Neural cell (in vitro differentiated cells): ENCODE data around the gene GSTO2. TPM values are rescaled to one million over a fixed set of nuclear protein-coding genes. Genes with fewer than 3 reads are reported as not detected.

Experiments
- H2AFZ ChIP-seq: fragments of 200-600, 300-800 bp; sonication (generic), shearing (Covaris generic); 2 replicates; pipeline ENCODE4 v1.6.0; 2014; ENCODE audit warnings: low read depth, mild to moderate bottlenecking, antibody characterized with exemption, low read length, moderate library complexity
- H3F3A ChIP-seq: fragments of 200-600 bp; shearing (Covaris generic); 2 replicates; pipeline ENCODE4 v1.6.1; 2016; ENCODE audit warnings: mild to moderate bottlenecking, moderate library complexity, mixed read lengths, antibody characterized with exemption, low read length; ENCODE audit not compliant: insufficient read depth, poor library complexity, severe bottlenecking
- H3K27ac ChIP-seq: fragments of 200-600, 300-800 bp; sonication (generic), shearing (Covaris generic); 2 replicates; pipeline ENCODE4 v1.5.1; 2014; ENCODE audit warnings: mild to moderate bottlenecking, low read length, moderate library complexity
- H3K27me3 ChIP-seq: fragments of 300-800, 200-600 bp; sonication (generic), shearing (Covaris generic); 2 replicates; pipeline ENCODE4 v1.6.0; 2014; ENCODE audit warnings: mild to moderate bottlenecking, low read depth, low read length, moderate library complexity; ENCODE audit not compliant: insufficient read depth
- H3K36me3 ChIP-seq: fragments of 300-800, 200-600 bp; sonication (generic), shearing (Covaris generic); 2 replicates; pipeline ENCODE4 v1.5.1; 2014; ENCODE audit warnings: mild to moderate bottlenecking, antibody characterized with exemption, low read length, moderate library complexity; ENCODE audit not compliant: insufficient read depth
- H3K4me2 ChIP-seq: fragments of 300-800, 200-600 bp; sonication (generic), shearing (Covaris generic); 2 replicates; pipeline ENCODE4 v1.6.0; 2014; ENCODE audit warnings: mild to moderate bottlenecking, low read length
- H3K4me3 ChIP-seq: fragments of 300-800, 200-600 bp; sonication (generic), shearing (Covaris generic); 2 replicates; pipeline ENCODE4 v1.5.1; 2014; ENCODE audit warnings: mild to moderate bottlenecking, low read length, moderate library complexity
- H3K79me2 ChIP-seq: fragments of 200-600 bp; shearing (Covaris generic); replicated peaks from 2 replicates; pipeline ENCODE4 v1.6.0; 2014; ENCODE audit warnings: mild to moderate bottlenecking, low read length, moderate library complexity; ENCODE audit not compliant: insufficient read depth
- H3K9ac ChIP-seq: fragments of 300-800, 200-600 bp; sonication (generic), shearing (Covaris generic); 2 replicates; pipeline ENCODE4 v1.6.1; 2016; ENCODE audit warnings: mild to moderate bottlenecking, low read length, mixed read lengths
- H3K9me2 ChIP-seq: fragments of 200-600 bp; shearing (Covaris generic); 2 replicates; pipeline ENCODE4 v1.6.1; 2016; ENCODE audit warnings: mild to moderate bottlenecking, low read length, mixed read lengths; ENCODE audit not compliant: insufficient read depth
- H3K9me3 ChIP-seq: fragments of 200-600, 300-800 bp; sonication (generic), shearing (Covaris generic); 2 replicates; pipeline ENCODE4 v1.6.1; 2016; ENCODE audit warnings: mild to moderate bottlenecking, mixed run types, low read length, moderate library complexity, mixed read lengths
- H4K20me1 ChIP-seq: fragments of 200-600 bp; shearing (Covaris generic); 2 replicates; pipeline ENCODE4 v1.6.1; 2016; ENCODE audit warnings: mild to moderate bottlenecking, mixed run types; ENCODE audit not compliant: insufficient read depth
- EP300 ChIP-seq: fragments of 450-650 bp; conservative IDR thresholded peaks from 2 replicates; pipeline ENCODE4 v1.6.1; 2014; ENCODE audit warnings: antibody characterized with exemption, mild to moderate bottlenecking, moderate library complexity; ENCODE audit not compliant: poor library complexity, severe bottlenecking
- EZH2 ChIP-seq: fragments of 200-600, 300-800 bp; shearing (Covaris generic), sonication (generic); IDR thresholded peaks from 2 replicates; pipeline ENCODE4 v1.6.1; 2014; ENCODE audit warnings: antibody characterized with exemption, low read length, borderline replicate concordance, mild to moderate bottlenecking; ENCODE audit not compliant: insufficient read depth, poor library complexity, severe bottlenecking
- MXI1 ChIP-seq: fragments of 450-650 bp; conservative IDR thresholded peaks from 2 replicates; pipeline ENCODE4 v1.6.1; 2014; ENCODE audit warnings: antibody characterized with exemption, mild to moderate bottlenecking; ENCODE audit not compliant: poor library complexity, severe bottlenecking
- POLR2AphosphoS5 ChIP-seq: IDR thresholded peaks from 2 replicates; pipeline ENCODE4 v1.6.1; 2012
- RAD21 ChIP-seq: fragments of 450-650 bp; conservative IDR thresholded peaks from 2 replicates; pipeline ENCODE4 v1.6.1; 2014; ENCODE audit warnings: antibody characterized with exemption, mild to moderate bottlenecking, moderate library complexity
- SMC3 ChIP-seq: fragments of 450-650 bp; conservative IDR thresholded peaks from 2 replicates; pipeline ENCODE4 v1.6.1; 2014; ENCODE audit warnings: antibody characterized with exemption, mild to moderate bottlenecking, moderate library complexity; ENCODE audit not compliant: poor library complexity
- TAF1 ChIP-seq: IDR thresholded peaks from 2 replicates; pipeline ENCODE4 v1.6.1; 2012; ENCODE audit warnings: low read depth
- polyA plus RNA-seq: library from polyadenylated mRNA; depleted of rRNA; stranded (reverse); fragments of >200 nt; gene quantifications from 2 replicates; pipeline ENCODE4 v1.2.3, GENCODE V29; 2014
- TF ChIP-seq, protein P1 (sequence below): fragments of 450-650 bp; IDR thresholded peaks from 2 replicates; pipeline ENCODE4 v1.5.1; 2014; ENCODE audit warnings: antibody characterized with exemption, mild to moderate bottlenecking, moderate library complexity; ENCODE audit not compliant: poor library complexity, severe bottlenecking
- TF ChIP-seq, protein P2 (sequence below): IDR thresholded peaks from 2 replicates; pipeline ENCODE4 v1.6.1; 2012; ENCODE audit warnings: borderline replicate concordance

GSTO2 gene
- polyA plus RNA-seq, 1 donor from 2014 or later = 0.53 TPM

DNA sequence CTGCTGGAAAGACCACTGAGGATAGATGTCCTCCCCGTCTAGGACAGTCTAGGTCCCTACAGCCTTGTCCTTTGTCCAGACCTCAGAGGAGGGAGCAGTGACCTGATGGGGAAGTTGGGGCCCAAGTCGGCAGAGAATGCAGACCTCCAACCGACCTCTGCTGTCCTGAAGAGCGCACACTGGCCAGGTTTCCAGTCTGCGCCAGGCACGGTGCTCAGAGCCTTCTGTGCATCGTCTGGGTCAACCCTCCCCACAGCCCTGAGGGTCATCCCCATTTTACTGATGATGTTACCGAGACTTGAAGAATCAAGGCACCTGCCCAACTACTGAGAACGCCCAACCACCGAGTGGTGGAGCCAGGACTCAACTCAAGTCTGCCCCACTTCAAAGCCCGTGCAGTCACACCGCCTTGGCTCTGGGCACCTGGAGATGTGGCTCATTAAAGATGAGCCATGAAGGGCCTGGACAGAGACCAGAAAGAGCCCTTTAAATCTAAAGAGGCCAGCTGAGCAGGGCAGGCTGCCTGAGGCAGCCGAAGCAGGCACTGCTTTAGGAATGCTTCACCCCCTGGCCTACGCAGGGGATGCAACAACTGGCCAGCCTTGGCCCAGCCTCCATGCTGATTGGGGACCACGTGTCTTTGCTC, 64.9 kb downstream of the GSTO2 start:
- no peak overlapping the region for H3K4me3 ChIP-seq
- no peaks in the 10 kb centered on the region for H3K9me2 ChIP-seq
- H3K79me2 ChIP-seq = no peaks in the 10 kb centered on the region
- H3K27me3 ChIP-seq = peaks cover 28% of the 10 kb centered on the region
- no peak overlapping the region for H3K9ac ChIP-seq
- no peak overlapping the region for H3K27ac ChIP-seq
- no peaks in the 10 kb centered on the region for H3K36me3 ChIP-seq
- H4K20me1 ChIP-seq = no peaks in the 10 kb centered on the region
- TF ChIP-seq POLR2AphosphoS5 = no peak
- TF ChIP-seq TAF1 = no peak
- TF ChIP-seq SMC3 = no peak
- TF ChIP-seq, protein P1, sequence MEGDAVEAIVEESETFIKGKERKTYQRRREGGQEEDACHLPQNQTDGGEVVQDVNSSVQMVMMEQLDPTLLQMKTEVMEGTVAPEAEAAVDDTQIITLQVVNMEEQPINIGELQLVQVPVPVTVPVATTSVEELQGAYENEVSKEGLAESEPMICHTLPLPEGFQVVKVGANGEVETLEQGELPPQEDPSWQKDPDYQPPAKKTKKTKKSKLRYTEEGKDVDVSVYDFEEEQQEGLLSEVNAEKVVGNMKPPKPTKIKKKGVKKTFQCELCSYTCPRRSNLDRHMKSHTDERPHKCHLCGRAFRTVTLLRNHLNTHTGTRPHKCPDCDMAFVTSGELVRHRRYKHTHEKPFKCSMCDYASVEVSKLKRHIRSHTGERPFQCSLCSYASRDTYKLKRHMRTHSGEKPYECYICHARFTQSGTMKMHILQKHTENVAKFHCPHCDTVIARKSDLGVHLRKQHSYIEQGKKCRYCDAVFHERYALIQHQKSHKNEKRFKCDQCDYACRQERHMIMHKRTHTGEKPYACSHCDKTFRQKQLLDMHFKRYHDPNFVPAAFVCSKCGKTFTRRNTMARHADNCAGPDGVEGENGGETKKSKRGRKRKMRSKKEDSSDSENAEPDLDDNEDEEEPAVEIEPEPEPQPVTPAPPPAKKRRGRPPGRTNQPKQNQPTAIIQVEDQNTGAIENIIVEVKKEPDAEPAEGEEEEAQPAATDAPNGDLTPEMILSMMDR = no peak
- TF ChIP-seq RAD21 = no peak
- TF ChIP-seq EZH2 = no peak
- TF ChIP-seq EP300 = no peak
- TF ChIP-seq, protein P2, sequence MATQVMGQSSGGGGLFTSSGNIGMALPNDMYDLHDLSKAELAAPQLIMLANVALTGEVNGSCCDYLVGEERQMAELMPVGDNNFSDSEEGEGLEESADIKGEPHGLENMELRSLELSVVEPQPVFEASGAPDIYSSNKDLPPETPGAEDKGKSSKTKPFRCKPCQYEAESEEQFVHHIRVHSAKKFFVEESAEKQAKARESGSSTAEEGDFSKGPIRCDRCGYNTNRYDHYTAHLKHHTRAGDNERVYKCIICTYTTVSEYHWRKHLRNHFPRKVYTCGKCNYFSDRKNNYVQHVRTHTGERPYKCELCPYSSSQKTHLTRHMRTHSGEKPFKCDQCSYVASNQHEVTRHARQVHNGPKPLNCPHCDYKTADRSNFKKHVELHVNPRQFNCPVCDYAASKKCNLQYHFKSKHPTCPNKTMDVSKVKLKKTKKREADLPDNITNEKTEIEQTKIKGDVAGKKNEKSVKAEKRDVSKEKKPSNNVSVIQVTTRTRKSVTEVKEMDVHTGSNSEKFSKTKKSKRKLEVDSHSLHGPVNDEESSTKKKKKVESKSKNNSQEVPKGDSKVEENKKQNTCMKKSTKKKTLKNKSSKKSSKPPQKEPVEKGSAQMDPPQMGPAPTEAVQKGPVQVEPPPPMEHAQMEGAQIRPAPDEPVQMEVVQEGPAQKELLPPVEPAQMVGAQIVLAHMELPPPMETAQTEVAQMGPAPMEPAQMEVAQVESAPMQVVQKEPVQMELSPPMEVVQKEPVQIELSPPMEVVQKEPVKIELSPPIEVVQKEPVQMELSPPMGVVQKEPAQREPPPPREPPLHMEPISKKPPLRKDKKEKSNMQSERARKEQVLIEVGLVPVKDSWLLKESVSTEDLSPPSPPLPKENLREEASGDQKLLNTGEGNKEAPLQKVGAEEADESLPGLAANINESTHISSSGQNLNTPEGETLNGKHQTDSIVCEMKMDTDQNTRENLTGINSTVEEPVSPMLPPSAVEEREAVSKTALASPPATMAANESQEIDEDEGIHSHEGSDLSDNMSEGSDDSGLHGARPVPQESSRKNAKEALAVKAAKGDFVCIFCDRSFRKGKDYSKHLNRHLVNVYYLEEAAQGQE = no peak
- no peak for TF ChIP-seq MXI1
- no peak overlapping the region for H3K4me2 ChIP-seq
- no peaks in the 10 kb centered on the region for H3K9me3 ChIP-seq
- no peak overlapping the region for H2AFZ ChIP-seq
- no peaks in the 10 kb centered on the region for H3F3A ChIP-seq

DNA sequence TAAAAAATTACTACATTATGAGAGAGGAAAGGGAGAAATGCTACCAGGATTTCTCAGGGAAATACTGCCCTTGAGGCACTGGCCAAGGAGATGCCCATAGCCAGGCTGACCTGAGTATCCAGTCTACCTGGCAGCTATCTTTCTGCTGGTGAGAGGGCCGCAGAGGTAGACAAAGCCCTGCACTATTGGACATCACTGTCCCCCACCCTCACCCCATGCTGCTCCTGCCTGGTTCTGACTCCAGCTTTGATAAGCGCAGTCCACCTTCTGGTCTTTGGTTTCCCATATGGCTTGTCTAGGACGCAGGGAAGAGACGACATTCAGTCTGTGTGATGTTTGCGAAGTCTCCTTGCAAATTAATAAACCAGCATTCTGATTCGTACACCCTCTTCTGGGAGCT, 65.6 kb downstream of the GSTO2 start:
- H3K27me3 ChIP-seq = peaks cover 34% of the 10 kb centered on the region
- no peak overlapping the region for H3K4me3 ChIP-seq
- H3K36me3 ChIP-seq = no peaks in the 10 kb centered on the region
- H3K27ac ChIP-seq = no peak overlapping the region
- no peaks in the 10 kb centered on the region for H3K9me3 ChIP-seq
- H3K79me2 ChIP-seq = no peaks in the 10 kb centered on the region
- no peaks in the 10 kb centered on the region for H3K9me2 ChIP-seq
- no peak overlapping the region for H3K9ac ChIP-seq
- no peak overlapping the region for H2AFZ ChIP-seq
- no peak overlapping the region for H3K4me2 ChIP-seq
- no peaks in the 10 kb centered on the region for H3F3A ChIP-seq
- H4K20me1 ChIP-seq = no peaks in the 10 kb centered on the region
- no peak for TF ChIP-seq EP300
- no peak for TF ChIP-seq RAD21
- no peak for TF ChIP-seq SMC3
- TF ChIP-seq TAF1 = no peak
- TF ChIP-seq, protein P1 = no peak
- no peak for TF ChIP-seq POLR2AphosphoS5
- TF ChIP-seq, protein P2 = no peak
- no peak for TF ChIP-seq EZH2
- TF ChIP-seq MXI1 = no peak
